Naive thymus-derived CD8-positive, alpha-beta T cell (primary cell): ENCODE measurements around the gene LLCFC1. TPM values are rescaled to one million over a fixed set of nuclear protein-coding genes. Genes with fewer than 3 reads are reported as not detected.

ENCODE experiments used
- ATAC-seq, 2 donors: fragments of 150-1000 bp; cut with Tn5 transposase in 1 of 2; sonication (Bioruptor Pico), chemical (Tn5 transposase) in 1 of 2; 1 replicate in 1 of 2; 2 replicates in 1 of 2; pipeline ENCODE4 v1.10.0; 2021; ENCODE audit warnings: mild to moderate bottlenecking in 2 of 2, moderate library complexity in 2 of 2
- POLR2A ChIA-PET: fragments of 350-600 bp; sonication (Branson Sonifier 250); formaldehyde crosslinking; loops from one replicate; lab custom pipeline; 2021; ENCODE audit warnings: antibody characterized with exemption; lab: Charles Lee
- DNase-seq, 10 donors: peaks; one replicate each; pipeline versions ENCODE4 v3.0.0 to v3.0.0-alpha.2; 2020 to 2022
- H3K27ac Mint-ChIP-seq, 10 donors: one replicate each; pipeline ENCODE4 v1.8.0; 2020 to 2022; ENCODE audit warnings: mild to moderate bottlenecking in 10 of 10, mixed read lengths in 10 of 10, moderate library complexity in 4 of 10, inconsistent platforms in 1 of 10
- H3K27me3 Mint-ChIP-seq, 5 donors: one replicate each; pipeline ENCODE4 v1.8.0; 2021 to 2022; ENCODE audit warnings: mixed read lengths in 5 of 5
- H3K36me3 Mint-ChIP-seq, 3 donors: one replicate each; pipeline ENCODE4 v1.8.0; 2020 to 2022; ENCODE audit warnings: mixed read lengths in 3 of 3, mild to moderate bottlenecking in 2 of 3, inconsistent platforms in 1 of 3
- H3K4me1 Mint-ChIP-seq, 4 donors: one replicate each; pipeline ENCODE4 v1.8.0; 2021 to 2022; ENCODE audit warnings: mixed read lengths in 4 of 4
- H3K4me3 Mint-ChIP-seq, 10 donors: one replicate each; pipeline ENCODE4 v1.8.0; 2020 to 2022; ENCODE audit warnings: mild to moderate bottlenecking in 10 of 10, mixed read lengths in 10 of 10, moderate library complexity in 6 of 10, inconsistent platforms in 1 of 10
- H3K9me3 Mint-ChIP-seq, 9 donors: one replicate each; pipeline ENCODE4 v1.8.0; 2020 to 2022; ENCODE audit warnings: mixed read lengths in 9 of 9, mild to moderate bottlenecking in 3 of 9, inconsistent platforms in 1 of 9, moderate library complexity in 1 of 9
- polyA plus RNA-seq, 3 donors: library from polyadenylated mRNA; unstranded; fragments of 300-500 nt; fragmentation: Illumina TruSeq; gene quantifications; one replicate each; pipeline ENCODE4 v1.2.3, GENCODE V29; 2021
- total RNA-seq, 8 experiments: library from RNA in 2 of 8; stranded (reverse) in 2 of 8; gene quantifications; one replicate each; pipeline ENCODE4 v1.2.3 and lab custom pipeline; 2021 to 2026

Gene LLCFC1
- total RNA-seq (not detected), polyA plus RNA-seq (not detected), total RNA-seq (lab: John Stamatoyannopoulos, UW) (0 reads per million in 6 experiments)

DNA sequence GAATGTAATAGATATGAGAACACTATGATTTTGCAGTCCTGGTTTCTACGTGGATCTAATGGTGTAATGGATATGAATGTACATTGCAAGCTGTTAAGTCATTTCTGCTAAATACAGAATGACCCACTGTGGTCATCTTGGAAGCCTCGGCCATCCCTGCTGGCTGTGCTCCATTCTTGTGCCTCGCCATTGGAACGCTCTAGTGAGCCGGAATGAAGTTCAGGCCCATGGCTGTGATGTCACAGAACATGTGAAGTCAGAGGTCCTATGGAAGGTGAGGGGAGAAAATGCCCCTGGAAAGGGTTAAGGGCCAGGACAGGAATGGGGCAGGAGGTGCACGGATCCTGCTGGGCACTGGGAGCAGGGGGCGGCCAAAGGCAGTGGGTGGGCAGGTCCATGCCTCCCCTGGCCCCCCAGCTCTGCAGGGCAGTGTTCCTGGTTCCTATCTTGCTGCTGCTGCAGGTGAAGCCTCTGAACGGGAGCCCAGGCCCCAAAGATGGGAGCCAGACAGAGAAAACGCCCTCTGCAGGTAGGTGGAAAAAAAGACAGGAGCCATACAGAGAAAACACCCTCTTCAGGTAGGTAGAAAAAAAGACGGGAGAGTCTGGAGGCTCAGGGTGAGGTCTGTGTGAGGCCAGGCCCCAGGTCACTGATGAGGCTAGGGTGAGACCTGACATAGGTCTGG, at the start of gene LLCFC1:
TSS of gene LLCFC1 (plus strand) at position 259 of the 685 bp plus-strand sequence. CDS start at position 397, 138 bp downstream.
- no peaks in the 10 kb centered on the region for H3K36me3 Mint-ChIP-seq
- H3K4me1 Mint-ChIP-seq, result no peaks in the 10 kb centered on the region
- POLR2A ChIA-PET, result no interaction called here
- no peak within 1 kb of the TSS for H3K4me3 Mint-ChIP-seq
- DNase-seq (peak in 1 of 10 donors; percentile 6), ATAC-seq (peak in 1 of 2 donors; percentile 12)
- peaks cover 0 to 15% (median 0%) of the 10 kb centered on the region in 5 donors for H3K27me3 Mint-ChIP-seq
- no peak within 1 kb of the TSS for H3K27ac Mint-ChIP-seq
- H3K9me3 Mint-ChIP-seq, result no peaks in the 10 kb centered on the region

DNA sequence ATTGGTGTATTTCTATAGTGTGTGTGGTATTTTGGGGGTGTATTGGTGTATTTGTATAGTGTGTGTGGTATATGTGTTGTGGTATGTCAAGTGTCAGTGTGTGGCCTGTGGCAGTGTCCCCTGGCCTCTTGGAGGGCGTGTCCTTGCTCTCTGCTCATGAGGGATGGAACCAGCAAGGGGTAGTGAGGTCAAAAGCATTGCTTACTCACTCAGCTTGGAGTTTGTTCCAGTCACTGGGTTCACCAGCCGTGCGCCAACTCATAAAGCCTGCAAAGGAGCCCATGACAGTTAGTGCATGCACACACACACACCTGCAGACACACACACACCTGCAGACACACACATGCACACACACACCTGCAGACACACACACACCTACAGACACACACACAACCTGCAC, 49.5 kb upstream of the LLCFC1 start:
- no peak for ATAC-seq

DNA sequence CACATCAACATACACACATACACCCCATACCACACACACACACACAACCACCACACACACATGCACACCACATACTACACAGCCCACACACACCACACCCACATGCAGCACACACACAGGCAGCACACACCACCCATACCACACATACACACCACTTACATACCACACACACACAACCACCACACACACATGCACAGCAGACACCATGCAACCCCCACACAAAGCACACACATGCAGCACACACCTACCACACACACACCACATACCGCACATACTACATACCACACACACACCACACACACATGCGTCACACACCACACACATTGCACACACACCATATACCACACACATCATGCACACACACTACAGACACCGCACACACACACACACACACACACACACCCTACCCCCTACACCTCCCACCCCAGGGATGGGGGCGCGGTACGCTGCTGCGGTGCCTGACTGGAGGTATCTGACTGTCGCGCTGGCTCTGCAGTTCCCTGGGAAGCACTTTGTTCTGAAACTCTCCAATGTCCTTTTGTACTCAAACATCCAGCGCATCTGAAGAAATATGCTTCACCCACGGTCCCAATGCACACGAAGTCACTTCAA, 48.3 kb upstream of the LLCFC1 start:
- Mint-ChIP-seq H3K36me3 (no peaks in the 10 kb centered on the region), H3K4me3 (no peak overlapping the region), H3K27me3 (peaks cover 0 to 17% (median 3%) of the 10 kb centered on the region in 5 donors), H3K27ac (peak overlapping the region in 2 of 10 donors; percentile 32 to 36), H3K4me1 (peaks cover 0 to 3% (median 0%) of the 10 kb centered on the region in 4 donors), H3K9me3 (no peaks in the 10 kb centered on the region)
- POLR2A ChIA-PET, result no interaction called here
- DNase-seq (no peak), ATAC-seq (no peak)

More for the DNA sequence above, 49.5 kb upstream of the LLCFC1 start:
- H3K36me3 Mint-ChIP-seq, result no peaks in the 10 kb centered on the region
- no peak overlapping the region for H3K27ac Mint-ChIP-seq
- POLR2A ChIA-PET, result no interaction called here
- H3K4me1 Mint-ChIP-seq, result peaks cover 0 to 3% (median 0%) of the 10 kb centered on the region in 4 donors
- H3K9me3 Mint-ChIP-seq, result no peaks in the 10 kb centered on the region
- H3K27me3 Mint-ChIP-seq, result peaks cover 0 to 17% (median 3%) of the 10 kb centered on the region in 5 donors
- H3K4me3 Mint-ChIP-seq, result no peak overlapping the region
- DNase-seq, result no peak

DNA sequence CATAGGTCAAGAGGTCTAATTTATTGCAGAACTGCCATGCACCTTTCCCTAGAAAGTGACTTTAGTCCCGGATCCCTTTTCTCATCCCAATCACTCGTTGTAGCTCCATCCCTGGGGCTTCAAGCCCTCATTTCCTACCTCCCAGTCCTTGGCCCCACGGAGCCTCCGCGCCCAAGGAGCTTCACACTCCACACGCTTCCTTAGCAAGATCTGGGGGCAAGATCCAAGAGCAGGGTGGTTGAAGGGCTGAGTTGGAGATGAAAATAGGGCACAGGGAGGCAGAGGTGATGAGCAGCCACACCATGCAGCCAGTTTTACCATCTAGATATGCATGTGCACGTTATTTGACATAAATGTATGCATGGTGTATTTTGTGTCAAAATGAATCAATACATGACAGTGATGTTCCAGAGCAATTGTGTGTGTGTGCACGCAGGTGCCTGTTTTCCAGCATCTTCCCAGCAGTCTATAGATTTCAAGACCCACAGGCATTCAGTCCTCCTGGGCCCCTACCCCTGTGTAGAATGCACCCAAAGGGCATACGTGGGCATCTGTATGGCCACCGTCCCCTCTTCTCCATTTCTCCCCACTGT, 47.7 kb upstream of the LLCFC1 start:
- peaks cover 0 to 21% (median 3%) of the 10 kb centered on the region in 5 donors for H3K27me3 Mint-ChIP-seq
- H3K4me3 Mint-ChIP-seq, result no peak overlapping the region
- H3K27ac Mint-ChIP-seq, result no peak overlapping the region
- no peaks in the 10 kb centered on the region for H3K36me3 Mint-ChIP-seq
- H3K9me3 Mint-ChIP-seq, result no peaks in the 10 kb centered on the region
- DNase-seq (no peak), ATAC-seq (no peak)
- peaks cover 0 to 3% (median 0%) of the 10 kb centered on the region in 4 donors for H3K4me1 Mint-ChIP-seq
- POLR2A ChIA-PET, result no interaction called here

DNA sequence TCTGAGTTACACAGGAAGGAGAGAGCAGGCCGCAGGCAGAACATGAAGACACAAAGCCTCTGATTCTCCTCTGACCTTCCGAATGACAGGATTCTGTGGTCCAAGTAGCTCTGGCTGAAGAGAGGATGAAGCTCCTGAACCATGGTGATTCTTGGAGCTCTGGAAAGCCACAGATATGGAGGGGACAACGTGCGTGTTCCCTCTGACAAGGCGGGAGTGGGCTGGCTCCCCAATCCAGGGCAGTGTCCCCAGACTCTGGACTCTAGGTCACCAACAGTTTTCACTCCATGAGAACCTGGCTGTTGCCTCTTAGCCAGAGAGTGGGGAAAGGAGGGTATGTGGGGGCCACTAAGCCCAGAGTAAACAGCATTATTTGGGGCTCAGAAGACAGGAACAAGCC, 46.3 kb upstream of the LLCFC1 start:
- Mint-ChIP-seq H3K36me3 (no peaks in the 10 kb centered on the region), H3K27ac (no peak overlapping the region), H3K27me3 (peaks cover 0 to 23% (median 0%) of the 10 kb centered on the region in 5 donors), H3K4me3 (no peak overlapping the region), H3K9me3 (no peaks in the 10 kb centered on the region), H3K4me1 (peaks cover 0 to 3% (median 0%) of the 10 kb centered on the region in 4 donors)
- DNase-seq (no peak), ATAC-seq (no peak)
- POLR2A ChIA-PET, result no interaction called here

DNA sequence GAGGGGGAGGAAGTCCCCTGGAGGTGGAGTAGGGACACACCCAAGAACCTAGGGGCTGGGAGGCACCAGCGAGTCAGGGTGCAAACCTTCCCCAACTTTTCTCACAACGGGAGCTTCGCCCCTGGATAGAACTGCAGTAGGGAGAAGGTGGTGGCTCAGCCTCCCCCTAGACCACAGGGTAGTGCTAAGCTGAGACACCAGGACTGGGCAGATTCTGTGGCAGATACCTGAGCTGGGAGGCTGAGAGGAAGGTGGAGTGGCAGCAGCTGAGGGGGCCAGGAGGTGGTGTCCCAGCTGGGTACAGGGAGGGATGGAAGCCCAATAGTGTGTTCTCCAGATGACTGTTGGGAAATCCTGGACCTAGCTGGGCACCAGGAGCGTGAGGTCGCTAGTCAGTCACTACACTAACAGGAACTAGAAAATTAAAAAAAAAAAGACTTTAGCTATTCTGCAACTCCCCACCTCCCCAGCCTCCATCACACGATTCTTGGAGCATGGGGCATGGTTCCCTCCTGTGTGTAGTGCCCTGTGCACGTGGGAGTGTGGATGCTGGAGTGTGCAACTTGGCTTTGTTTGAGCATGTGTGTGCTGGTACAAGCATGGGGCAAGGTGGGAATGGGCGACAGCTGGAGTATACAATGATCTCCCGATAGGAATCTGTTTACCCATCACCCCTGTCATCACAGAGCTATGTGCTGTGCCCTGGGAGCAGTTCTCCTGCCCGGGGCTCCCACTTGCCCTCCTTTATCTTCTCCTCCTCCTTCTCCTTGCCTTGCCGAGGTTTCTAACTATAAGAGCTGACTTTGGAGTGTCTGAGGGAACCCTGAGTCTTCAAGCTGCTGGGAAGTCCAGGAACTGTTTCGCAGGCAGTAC, 44.9 kb upstream of the LLCFC1 start:
- POLR2A ChIA-PET, result interaction anchor here (0.6 kb wide), 1 partner anchor 300 kb away, joined by 3 read pairs; no protein-coding TSS in a partner anchor
- H3K9me3 Mint-ChIP-seq, result no peaks in the 10 kb centered on the region
- peaks cover 0 to 22% (median 0%) of the 10 kb centered on the region in 5 donors for H3K27me3 Mint-ChIP-seq
- DNase-seq, result no peak
- H3K4me1 Mint-ChIP-seq, result peaks cover 0 to 3% (median 0%) of the 10 kb centered on the region in 4 donors
- H3K27ac Mint-ChIP-seq, result no peak overlapping the region
- H3K36me3 Mint-ChIP-seq, result no peaks in the 10 kb centered on the region
- no peak for ATAC-seq
- H3K4me3 Mint-ChIP-seq, result no peak overlapping the region

DNA sequence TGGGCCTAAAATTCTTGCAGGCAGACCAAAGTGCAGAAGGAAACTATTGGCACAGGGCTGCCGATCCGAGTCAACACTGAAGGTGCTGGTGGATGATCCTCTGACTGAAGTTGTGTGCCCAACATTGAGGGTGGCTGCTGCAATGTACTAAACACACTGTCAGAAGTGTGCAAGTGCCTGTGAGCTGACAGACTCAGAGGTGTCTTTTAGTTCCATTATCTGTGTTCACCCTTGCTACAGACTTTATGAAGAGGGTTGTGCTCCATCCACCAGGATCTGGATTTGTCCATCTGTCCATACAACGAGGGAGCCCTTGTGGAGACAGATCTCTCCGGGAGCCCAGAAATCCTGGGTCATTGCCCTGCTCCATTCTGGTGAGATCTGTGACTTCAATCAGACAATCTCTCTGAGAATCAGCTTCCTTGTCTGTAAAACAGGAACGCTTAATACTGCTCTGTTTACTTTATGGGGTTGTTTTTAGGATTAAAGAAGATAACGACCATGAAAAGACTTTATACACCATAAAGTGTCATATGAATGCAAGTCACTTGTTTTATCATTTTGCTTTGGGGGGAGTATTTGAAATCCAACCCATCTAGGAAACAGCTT, 44.2 kb upstream of the LLCFC1 start:
- DNase-seq (no peak), ATAC-seq (no peak)
- peaks cover 0 to 3% (median 0%) of the 10 kb centered on the region in 4 donors for H3K4me1 Mint-ChIP-seq
- POLR2A ChIA-PET, result no interaction called here
- H3K27ac Mint-ChIP-seq, result no peak overlapping the region
- H3K9me3 Mint-ChIP-seq, result no peaks in the 10 kb centered on the region
- H3K4me3 Mint-ChIP-seq, result no peak overlapping the region
- H3K27me3 Mint-ChIP-seq, result peaks cover 0 to 18% (median 0%) of the 10 kb centered on the region in 5 donors
- no peaks in the 10 kb centered on the region for H3K36me3 Mint-ChIP-seq

DNA sequence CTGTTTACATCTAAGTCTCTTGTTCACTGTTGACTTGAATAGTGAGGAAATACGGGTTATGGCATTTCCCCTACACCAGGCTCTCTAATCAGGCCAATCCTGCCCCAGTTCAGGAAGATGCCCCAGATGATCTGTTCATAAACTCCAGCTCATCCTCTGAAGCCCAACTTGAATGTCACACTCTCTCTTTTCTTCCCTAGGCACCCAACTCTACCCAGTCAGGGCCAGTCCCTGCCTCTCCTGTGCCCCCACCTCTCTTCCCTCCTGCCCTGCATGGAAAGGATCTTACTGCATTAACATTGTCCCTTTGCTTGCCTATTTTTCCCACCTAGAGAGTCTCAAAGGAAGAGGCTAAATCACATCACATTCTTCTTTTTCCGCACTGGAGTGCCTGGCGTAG, 43.1 kb upstream of the LLCFC1 start:
- no peak overlapping the region for H3K4me3 Mint-ChIP-seq
- H3K27me3 Mint-ChIP-seq, result peaks cover 0 to 13% (median 0%) of the 10 kb centered on the region in 5 donors
- peaks cover 0 to under 1% (median 0%) of the 10 kb centered on the region in 4 donors for H3K4me1 Mint-ChIP-seq
- ATAC-seq, result no peak
- no peak overlapping the region for H3K27ac Mint-ChIP-seq
- DNase-seq, result no peak
- H3K36me3 Mint-ChIP-seq, result no peaks in the 10 kb centered on the region
- POLR2A ChIA-PET, result no interaction called here
- H3K9me3 Mint-ChIP-seq, result no peaks in the 10 kb centered on the region

DNA sequence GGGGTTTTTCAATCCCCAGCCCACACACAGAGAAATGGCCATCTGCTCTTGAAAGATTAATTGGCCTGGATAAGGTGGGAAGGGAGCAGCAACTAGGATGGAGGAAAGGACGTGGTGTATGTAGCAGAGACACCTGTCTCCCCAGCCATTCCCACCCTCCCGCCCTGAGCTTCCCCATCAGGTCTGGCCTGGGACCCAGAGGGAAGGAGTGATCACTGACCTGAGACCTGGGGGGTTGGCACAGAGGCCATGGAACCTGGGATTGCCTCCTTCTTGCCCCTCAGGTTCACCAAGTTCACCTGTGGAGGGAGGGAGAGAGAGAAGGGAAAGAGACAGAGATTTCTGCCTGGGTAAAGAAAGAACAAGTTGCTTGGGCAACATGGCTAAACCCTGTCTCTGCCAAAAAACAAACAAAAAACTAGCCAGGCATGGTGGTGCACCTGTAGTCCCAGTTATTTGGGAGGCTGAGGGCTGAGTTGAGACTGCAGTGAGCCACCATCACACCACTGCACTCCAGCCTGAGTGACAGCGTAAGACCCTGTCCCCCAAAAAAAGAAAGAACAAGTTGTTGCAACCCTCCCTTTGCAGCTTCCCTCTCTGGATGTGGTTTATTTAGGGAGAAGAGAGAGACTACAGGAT, 42.4 kb upstream of the LLCFC1 start:
- peaks cover 0 to 2% (median 0%) of the 10 kb centered on the region in 9 donors for H3K9me3 Mint-ChIP-seq
- no peaks in the 10 kb centered on the region for H3K4me1 Mint-ChIP-seq
- ATAC-seq (no peak), DNase-seq (no peak)
- no peak overlapping the region for H3K27ac Mint-ChIP-seq
- no peaks in the 10 kb centered on the region for H3K36me3 Mint-ChIP-seq
- POLR2A ChIA-PET, result no interaction called here
- H3K27me3 Mint-ChIP-seq, result peaks cover 0 to 9% (median 0%) of the 10 kb centered on the region in 5 donors
- no peak overlapping the region for H3K4me3 Mint-ChIP-seq

DNA sequence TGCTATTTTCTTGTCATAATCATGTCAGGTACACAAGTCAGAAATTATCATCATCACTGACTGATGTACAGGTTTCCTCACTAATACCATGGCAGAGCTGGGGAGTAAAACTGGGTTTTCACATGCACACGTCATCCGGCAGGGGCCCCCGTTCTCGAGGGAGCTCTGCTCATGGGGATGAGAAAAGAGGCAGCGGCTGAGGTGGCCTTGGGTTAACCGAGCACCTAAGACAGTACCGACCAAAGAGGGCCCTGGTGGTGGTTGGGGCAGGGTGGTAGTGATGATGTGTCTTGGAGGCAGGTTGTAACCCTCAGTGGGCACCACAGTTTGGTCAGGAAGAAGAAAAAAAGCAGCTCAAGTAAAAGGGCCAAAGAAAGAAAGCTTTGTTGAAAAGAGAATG, 41.6 kb upstream of the LLCFC1 start:
- ATAC-seq (no peak), DNase-seq (no peak)
- Mint-ChIP-seq H3K9me3 (peaks cover 0 to 2% (median 0%) of the 10 kb centered on the region in 9 donors), H3K4me3 (no peak overlapping the region), H3K27me3 (peaks cover 0 to 9% (median 0%) of the 10 kb centered on the region in 5 donors), H3K27ac (no peak overlapping the region), H3K4me1 (no peaks in the 10 kb centered on the region), H3K36me3 (no peaks in the 10 kb centered on the region)
- POLR2A ChIA-PET, result no interaction called here

DNA sequence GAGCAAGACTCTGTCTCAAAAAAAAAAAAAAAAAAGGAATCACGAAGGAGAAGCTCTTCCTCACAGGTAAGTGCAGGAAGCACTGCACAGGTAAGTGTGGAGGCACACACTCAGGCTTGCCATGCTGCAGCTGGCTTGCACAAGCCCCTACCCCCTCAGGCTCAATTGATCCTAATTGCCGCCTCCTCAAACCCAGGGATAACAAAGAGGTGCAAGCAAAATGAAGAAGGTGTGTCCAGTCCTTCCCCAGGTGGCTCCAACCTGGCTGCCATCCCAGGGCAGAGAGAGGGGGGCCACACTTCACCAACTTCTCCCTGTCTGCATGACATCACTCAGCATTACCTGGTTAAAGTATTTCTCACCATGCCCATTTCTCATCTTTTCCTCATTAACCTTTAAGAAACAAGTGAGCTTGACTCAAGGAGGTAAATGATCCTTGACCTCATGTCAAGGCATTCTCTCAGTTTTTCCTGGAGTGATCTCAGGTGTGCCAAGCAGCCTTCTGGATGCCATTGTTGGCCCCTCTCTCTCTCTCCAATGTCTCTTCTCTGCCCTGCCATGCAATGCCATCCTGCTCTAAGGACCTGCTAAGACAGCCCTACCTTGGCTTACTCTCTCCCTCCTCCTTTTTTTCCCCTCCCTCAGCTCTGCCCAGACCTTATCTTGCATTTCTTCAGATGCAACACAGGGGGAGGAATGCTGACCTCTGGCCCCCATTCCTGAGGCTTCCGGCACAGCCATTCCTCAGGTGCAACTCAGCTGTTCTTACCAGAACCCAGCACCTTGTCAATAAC, 40.7 kb upstream of the LLCFC1 start:
- Mint-ChIP-seq H3K4me1 (no peaks in the 10 kb centered on the region), H3K9me3 (peaks cover 0 to 5% (median 0%) of the 10 kb centered on the region in 9 donors), H3K36me3 (no peaks in the 10 kb centered on the region), H3K4me3 (no peak overlapping the region), H3K27ac (no peak overlapping the region), H3K27me3 (peaks cover 0 to 9% (median 0%) of the 10 kb centered on the region in 5 donors)
- POLR2A ChIA-PET, result no interaction called here
- DNase-seq, result no peak
- ATAC-seq, result no peak
